NCI-H524 (cell line): ENCODE results near the gene PABPC4L.
"Not testable (repeated sequence)": the region's sequence is repeated elsewhere in the genome, so short reads cannot be mapped to it uniquely, and the experiment has no call there.

Experiments used
- DNase-seq, 2 experiments: peaks; one replicate each; lab custom pipeline; 2025; lab: John Stamatoyannopoulos, UW

PABPC4L gene

GRCh38 chr4:134201216-134202161 lies at the start of gene PABPC4L:
Gene PABPC4L, minus strand, starts transcription at chr4:134201789. Its CDS starts 770 bp downstream, at chr4:134201019.
- DNase-seq: peak; percentile 43 to 66

GRCh38 chr4:134251322-134251721 lies 49.7 kb upstream of the PABPC4L start:
- no peak for DNase-seq

- DNase-seq: no peak
Measured at GRCh38 chr4:134243742-134244713, 42.4 kb upstream of the PABPC4L start.

GRCh38 chr4:134219043-134219442 lies 17.5 kb upstream of the PABPC4L start:
- DNase-seq: no peak

GRCh38 chr4:134216411-134216810 lies 14.8 kb upstream of the PABPC4L start:
- DNase-seq: no peak

GRCh38 chr4:134215620-134216344 lies 14.2 kb upstream of the PABPC4L start:
- DNase-seq: no peak

- not testable (repeated sequence) for DNase-seq
Measured at GRCh38 chr4:134207955-134208354, 6.4 kb upstream of the PABPC4L start.

- DNase-seq: no peak
Measured at GRCh38 chr4:134202166-134202956, 772 bp upstream of the PABPC4L start.

GRCh38 chr4:134200811-134201215 lies 776 bp downstream of the PABPC4L start:
- DNase-seq: peak in 1 of 2 experiments; percentile 33

GRCh38 chr4:134189949-134190348 lies 11.6 kb downstream of the PABPC4L start:
- no peak for DNase-seq

GRCh38 chr4:134189480-134189879 lies 12.1 kb downstream of the PABPC4L start:
- DNase-seq: no peak

- DNase-seq: no peak
Measured at GRCh38 chr4:134178706-134179105, 22.9 kb downstream of the PABPC4L start.

GRCh38 chr4:134174271-134174670 lies 27.3 kb downstream of the PABPC4L start:
- DNase-seq: no peak

GRCh38 chr4:134160211-134160610 lies 41.4 kb downstream of the PABPC4L start:
- DNase-seq: no peak

- DNase-seq: no peak
Measured at GRCh38 chr4:134154097-134154496, 47.5 kb downstream of the PABPC4L start.

GRCh38 chr4:134147941-134148340 lies 53.6 kb downstream of the PABPC4L start:
- no peak for DNase-seq
